GM20431 (cell line): ENCODE measurements around the gene THAP10.

Experiments used
- in situ Hi-C: fragments of 300-500 bp; cut with MseI, MboI; formaldehyde crosslinking; loops from one replicate; pipeline ENCODE4 v1.15.0; 2020; ENCODE audit warnings: low sequenced_read_pairs; ENCODE audit not compliant: unreplicated experiment

THAP10 gene

DNA sequence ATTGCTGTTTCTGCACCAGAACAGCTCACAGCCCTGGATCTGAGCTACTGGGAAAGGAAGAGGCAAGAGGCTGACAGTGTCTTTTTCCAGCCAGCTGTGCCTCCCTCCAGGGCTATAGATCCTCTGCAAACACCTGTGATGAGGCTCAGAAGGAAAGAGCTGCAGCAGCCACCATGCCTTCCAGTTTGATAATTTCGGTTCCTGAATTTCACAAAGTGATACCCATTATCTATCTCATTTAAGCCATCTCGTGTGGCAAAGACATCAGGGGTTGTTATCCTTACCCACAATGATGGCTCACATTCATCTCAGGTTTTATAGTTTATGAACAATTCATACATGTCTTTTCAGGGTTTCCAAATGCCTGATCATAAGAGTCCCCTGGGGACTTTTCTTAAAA is 36.5 kb downstream of the THAP10 start:
- in situ Hi-C loops = no loop called here

GRCh38 chr15:70854666-70854976 is 37.6 kb downstream of the THAP10 start:
- in situ Hi-C loops = no loop called here

DNA sequence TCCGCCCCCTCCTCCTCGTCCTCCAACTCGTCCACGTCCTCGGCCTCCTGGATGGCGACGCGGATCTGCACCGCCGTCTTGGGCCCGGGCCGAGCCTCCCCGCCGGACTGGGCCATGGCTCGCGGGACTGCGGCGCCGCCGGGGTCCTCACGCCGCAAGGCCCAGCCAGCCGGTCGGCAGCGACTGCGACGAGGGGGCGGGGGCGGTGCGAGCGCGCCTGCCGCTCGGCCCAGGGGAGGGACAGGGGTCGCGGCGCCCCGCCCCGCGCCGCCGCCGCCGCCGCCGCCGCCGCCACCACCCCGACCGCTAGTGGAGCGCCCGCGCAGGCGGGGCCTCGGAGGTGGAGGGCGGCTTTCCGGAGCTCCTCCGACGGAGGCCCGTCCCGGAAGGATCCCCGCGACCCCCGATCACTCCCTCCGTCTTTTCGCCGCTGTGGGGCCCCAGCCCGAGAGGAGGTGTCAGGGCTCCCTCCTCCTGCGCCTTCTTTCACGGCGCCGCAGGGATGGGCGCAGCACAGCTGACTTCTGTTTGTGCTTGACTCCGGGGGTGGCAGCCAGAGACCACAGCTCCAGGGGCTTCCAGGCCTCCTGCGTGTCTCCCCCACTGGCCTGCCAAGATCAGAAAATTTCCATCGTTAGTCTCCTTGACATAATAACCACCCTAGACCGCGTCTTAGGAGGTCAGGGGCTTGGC is 38.1 kb downstream of the THAP10 start, which contains the start of gene LARP6:
TSS of gene LARP6 (minus strand) at position 185 of the 693 bp plus-strand sequence. CDS start at position 116, 69 bp downstream.
- in situ Hi-C loops = no loop called here

- in situ Hi-C loops = no loop called here
Observed at GRCh38 chr15:70853318-70853972, 38.8 kb downstream of the THAP10 start.

DNA sequence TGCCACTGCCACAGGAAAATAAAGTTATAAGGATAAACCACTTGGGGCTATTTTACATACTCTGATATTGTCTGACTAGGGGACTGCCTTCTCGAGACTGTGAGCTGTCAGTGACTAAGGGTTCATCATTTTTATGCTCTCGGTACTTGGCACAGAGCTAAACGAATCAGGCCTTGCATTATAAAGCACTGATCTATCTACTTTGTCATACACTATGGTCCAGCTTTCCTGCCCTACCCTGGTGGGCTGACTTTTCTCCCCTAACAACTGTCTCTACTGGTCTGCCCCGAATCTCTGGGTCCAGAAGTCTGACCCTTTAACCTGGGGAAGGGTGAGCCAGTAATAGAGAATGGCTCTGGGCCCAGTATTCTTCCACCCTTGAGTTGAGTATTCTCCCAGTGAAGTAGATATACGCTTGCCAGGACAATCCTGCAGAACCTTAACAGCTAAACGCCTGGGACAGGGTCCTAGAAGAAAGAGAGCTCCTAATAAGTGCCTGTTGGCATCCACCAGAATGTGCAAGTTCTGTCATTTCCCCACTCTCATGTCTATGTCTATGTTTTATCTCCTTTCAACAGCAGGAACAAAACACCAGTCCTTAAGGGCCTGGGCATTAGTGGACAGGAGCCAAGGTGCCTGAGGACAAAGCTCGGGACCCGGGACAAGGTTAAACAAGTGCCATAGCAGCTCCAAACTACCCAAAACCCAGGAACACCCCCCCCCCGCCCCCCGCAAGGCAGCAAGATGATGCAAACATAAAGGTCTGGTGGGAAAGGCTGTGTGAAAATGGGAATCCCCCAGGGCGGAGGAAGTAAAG is 39.5 kb downstream of the THAP10 start:
- in situ Hi-C loops = no loop called here

DNA sequence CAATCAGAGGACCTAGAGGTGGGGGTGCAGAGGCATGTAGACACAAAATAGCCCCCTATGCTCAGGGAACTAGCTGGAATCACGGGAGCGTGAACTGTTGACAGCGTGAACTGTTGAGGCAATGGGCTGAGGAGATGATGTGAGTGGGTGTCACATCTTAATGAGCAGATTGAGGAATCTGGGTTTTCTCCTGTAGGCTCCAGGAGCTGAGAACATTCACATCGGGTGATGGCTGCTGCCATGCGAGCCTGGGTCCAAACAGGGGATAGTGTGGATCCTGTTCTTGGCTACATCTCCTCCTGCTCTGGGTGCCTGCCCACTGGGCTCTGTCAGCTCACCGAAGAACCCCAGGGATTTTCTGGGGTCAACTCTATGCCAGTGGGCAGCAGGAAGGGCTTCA is 40.3 kb downstream of the THAP10 start:
- in situ Hi-C loops = no loop called here

- in situ Hi-C loops = no loop called here
Observed at GRCh38 chr15:70845602-70846360, 46.5 kb downstream of the THAP10 start.

DNA sequence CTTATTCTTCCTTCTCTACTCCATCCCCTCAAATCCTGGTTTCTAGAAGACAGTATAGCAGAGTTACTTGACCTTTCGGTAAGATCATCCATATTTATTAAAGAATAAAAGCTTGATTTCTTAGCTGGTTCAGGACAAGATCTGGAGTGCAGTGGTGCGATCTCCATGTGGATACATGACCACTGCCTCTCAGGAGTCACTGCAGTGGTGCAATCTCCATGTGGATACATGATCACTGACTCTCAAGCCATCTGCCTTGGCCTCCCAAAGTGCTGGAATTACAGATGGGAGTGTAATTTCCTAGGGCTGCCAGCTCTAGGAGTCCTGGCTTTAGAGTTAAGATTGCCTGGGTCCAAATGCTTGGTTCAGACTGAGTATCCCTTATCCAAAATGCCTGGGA is 54.8 kb downstream of the THAP10 start:
- in situ Hi-C loops = no loop called here

DNA sequence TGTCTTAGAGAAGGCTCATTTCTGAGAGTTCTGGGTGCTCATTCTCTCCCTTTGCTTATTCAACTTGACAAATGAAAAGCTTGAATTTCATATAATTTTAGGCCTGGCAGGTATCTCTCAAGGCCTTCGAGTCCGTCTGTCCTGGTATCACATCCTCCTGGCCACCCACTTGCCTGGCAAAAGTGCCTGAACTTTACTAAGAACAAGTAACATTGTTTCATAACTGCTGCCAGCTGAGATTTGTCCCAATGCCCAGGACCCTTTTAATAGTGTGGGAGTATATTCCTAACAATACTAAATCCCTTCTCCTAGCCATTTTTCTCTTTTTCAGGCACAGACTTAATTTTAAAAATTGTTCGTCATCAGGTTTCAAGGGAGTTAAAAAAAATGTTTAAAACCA is 56.4 kb downstream of the THAP10 start:
- in situ Hi-C loops = no loop called here

DNA sequence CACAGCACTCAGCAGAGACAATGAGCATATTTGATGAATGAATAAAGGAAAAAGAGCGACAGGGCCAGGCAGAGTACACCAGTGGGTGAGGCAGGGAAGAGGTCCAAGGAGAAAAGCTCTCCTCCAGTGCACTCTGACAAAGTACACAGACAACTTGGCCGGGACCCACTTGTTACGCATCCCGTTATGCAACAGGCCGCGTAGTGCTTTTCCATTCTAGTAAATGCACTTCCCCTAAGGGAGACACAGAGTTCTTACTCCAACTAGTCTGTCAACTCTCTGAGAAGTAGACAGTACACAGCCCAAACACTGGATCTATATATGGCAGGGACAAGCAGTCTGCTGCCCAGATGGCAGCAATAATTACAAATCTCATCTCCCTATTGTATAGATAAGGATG is 56.8 kb downstream of the THAP10 start:
- in situ Hi-C loops = no loop called here

DNA sequence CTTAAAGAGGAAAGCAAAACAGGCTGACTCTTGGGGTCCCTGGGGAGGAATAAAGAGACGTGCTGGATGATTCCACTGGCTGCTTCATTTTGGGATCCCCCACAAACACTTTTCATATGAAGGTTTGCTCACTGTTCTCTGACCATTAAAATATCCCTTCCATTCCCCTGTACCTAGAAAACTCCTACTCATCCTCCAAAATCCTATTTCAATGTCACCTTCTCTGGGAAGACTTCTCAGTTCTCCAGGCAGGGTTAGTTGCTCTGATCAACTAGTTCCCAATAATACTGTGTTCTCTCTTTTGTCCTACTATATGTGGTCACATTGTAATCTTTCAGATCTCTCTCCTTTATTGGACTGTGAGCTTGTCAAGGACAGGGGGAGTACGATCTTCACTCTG is 57.2 kb downstream of the THAP10 start:
- in situ Hi-C loops = no loop called here

DNA sequence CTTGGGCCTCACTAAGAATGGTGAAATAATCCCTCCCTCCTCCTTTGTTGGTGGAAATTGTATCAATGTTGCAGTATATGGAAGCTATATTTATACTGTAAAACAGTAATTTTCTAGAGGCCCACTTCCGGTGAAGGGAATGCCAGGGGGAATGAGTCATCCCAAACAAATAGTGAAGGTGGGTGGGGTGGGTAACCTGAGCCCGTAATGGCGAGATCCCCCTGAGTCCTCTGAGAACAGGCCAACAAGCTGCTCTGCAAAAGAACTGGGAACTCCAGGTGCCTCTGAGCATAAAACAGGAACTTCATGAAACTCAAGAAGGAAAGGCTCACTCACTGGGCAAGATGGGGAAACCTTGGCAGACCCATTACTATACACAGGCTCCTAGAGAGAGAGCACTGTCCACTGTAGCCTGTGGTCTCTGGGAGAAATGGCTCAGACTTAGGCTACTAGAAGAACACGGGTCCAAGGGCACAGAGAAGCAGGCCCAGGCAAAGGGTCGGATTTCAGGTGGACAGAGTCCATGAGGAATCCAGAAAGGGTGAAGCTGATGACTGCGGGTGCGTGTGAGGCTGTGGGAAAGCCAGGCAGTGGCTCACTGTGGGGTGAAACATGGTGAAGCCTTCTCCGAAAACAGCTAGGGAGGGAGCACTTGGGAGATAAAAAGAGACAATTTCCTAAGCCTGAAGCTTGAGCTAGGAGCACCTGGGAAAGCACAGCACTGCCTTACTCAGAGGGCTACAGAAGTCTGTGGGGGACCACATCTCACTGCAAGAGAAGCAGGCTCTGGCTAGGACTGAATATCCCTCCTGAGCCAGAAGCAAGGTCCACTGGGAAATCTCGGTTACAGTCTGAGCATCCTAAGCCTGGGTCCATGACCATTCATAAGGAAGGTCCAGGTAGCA is 58.1 kb downstream of the THAP10 start:
- in situ Hi-C loops = no loop called here

DNA sequence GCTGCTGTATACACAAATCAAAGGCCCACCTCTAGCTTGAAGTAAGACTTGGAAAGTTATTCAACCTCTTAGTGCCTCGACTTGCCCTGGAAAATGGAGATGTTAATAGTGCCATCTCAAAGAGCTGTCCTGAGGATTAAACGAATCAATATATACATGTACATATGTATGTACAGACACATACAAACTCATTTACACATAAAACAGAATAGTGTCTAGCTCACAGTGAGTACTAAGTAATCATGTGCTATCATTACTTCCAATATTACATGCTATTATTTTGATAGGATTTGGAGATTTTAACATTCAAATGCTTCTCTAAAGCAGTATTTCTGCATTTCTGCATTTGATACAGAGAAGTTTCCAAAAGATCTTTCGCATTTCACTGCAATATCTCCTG is 58.8 kb downstream of the THAP10 start:
- in situ Hi-C loops = no loop called here

DNA sequence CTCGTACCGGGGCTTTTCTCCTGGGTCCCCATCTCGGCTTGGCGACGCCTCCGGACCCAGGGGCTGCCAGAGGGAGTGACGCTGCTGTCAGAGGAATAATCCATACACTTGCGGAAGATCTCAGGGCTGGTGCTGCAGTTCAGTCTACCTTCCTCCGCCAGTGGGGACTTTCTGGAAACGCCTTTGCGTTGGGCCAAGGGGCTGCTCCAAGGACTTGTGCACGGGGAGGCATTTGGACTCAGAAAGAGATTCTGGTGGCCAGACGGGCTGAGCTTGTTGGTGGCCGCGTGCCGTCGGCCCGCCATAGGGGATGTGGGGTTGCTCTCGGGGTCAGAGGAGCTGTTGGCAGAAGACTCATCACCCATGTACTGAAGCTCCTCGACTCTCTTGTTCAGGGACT is 60.1 kb downstream of the THAP10 start:
- in situ Hi-C loops = no loop called here
